Karpas-422 (cell line): ENCODE results near the gene FPR2. TPM values are rescaled to one million over a fixed set of nuclear protein-coding genes. Genes with fewer than 3 reads are reported as not detected.
A peak's percentile ranks its signal among the peaks of the same experiment; 100 is the strongest.

ENCODE experiments used
- DNase-seq: peaks from one replicate; pipeline ENCODE4 v3.0.0-alpha.2; 2015
- H2AFZ ChIP-seq: fragments of 200-600 bp; sonication (generic); 2 replicates; pipeline ENCODE4 v1.6.1; 2014; ENCODE audit warnings: antibody characterized with exemption, low read length, mixed read lengths
- H3K27ac ChIP-seq: fragments of 200-600 bp; sonication (generic); 2 replicates; pipeline ENCODE4 v1.5.1; 2014; ENCODE audit warnings: mild to moderate bottlenecking, low read length, moderate library complexity
- H3K27me3 ChIP-seq: fragments of 200-600 bp; sonication (generic); 2 replicates; pipeline ENCODE4 v1.6.1; 2014; ENCODE audit warnings: low read length, mixed read lengths
- H3K36me3 ChIP-seq: fragments of 200-600 bp; sonication (generic); 2 replicates; pipeline ENCODE4 v1.6.1; 2014; ENCODE audit warnings: low read length, mixed read lengths; ENCODE audit not compliant: insufficient read depth
- H3K4me1 ChIP-seq: fragments of 200-600 bp; sonication (generic); 2 replicates; pipeline ENCODE4 v1.6.1; 2014; ENCODE audit warnings: mild to moderate bottlenecking, low read length, mixed read lengths
- H3K4me2 ChIP-seq: fragments of 200-600 bp; sonication (generic); 2 replicates; pipeline ENCODE4 v1.6.1; 2014; ENCODE audit warnings: low read length, low read depth, mild to moderate bottlenecking; ENCODE audit not compliant: poor library complexity, severe bottlenecking
- H3K4me3 ChIP-seq: fragments of 200-600 bp; sonication (generic); 2 replicates; pipeline ENCODE4 v1.5.1; 2014; ENCODE audit warnings: mild to moderate bottlenecking, antibody characterized with exemption, low read length, mixed read lengths
- H3K79me2 ChIP-seq: fragments of 200-600 bp; sonication (generic); 2 replicates; pipeline ENCODE4 v1.6.1; 2014; ENCODE audit warnings: mild to moderate bottlenecking, low read length, mixed read lengths
- H3K9ac ChIP-seq: fragments of 200-600 bp; sonication (generic); 2 replicates; pipeline ENCODE4 v1.6.0; 2014; ENCODE audit warnings: low read length
- H3K9me2 ChIP-seq: fragments of 200-600 bp; sonication (generic), shearing (Covaris generic); replicated peaks from 2 replicates; pipeline ENCODE4 v1.6.0; 2014; ENCODE audit warnings: mild to moderate bottlenecking, low read length, moderate library complexity; ENCODE audit not compliant: insufficient read depth
- H3K9me3 ChIP-seq: fragments of 300-700, 200-600 bp; sonication (generic); 2 replicates; pipeline ENCODE4 v1.6.1; 2014; ENCODE audit warnings: low read length, mixed read lengths
- H4K20me1 ChIP-seq: fragments of 200-600 bp; sonication (generic); 2 replicates; pipeline ENCODE4 v1.6.1; 2014; ENCODE audit warnings: mild to moderate bottlenecking, antibody characterized with exemption, low read length, low read depth; ENCODE audit not compliant: insufficient read depth
- total RNA-seq: library from RNA; depleted of rRNA; stranded (reverse); fragments of >200 nt; shearing (Covaris generic); gene quantifications from 2 replicates; pipeline ENCODE4 v1.2.3, GENCODE V29; 2014; ENCODE audit warnings: low replicate concordance

Gene FPR2
- total RNA-seq, 1 experiment from 2014 or later, result 7.9 TPM

GRCh38 chr19:51719251-51719988 is 41.6 kb upstream of the FPR2 start:
- no peak overlapping the region for H3K4me3 ChIP-seq
- no peak for DNase-seq
- H3K4me2 ChIP-seq, result no peak overlapping the region
- H3K79me2 ChIP-seq, result no peaks in the 10 kb centered on the region
- no peaks in the 10 kb centered on the region for H3K27me3 ChIP-seq
- no peak overlapping the region for H2AFZ ChIP-seq
- H4K20me1 ChIP-seq, result no peaks in the 10 kb centered on the region
- H3K27ac ChIP-seq, result no peak overlapping the region
- no peaks in the 10 kb centered on the region for H3K36me3 ChIP-seq
- H3K9me3 ChIP-seq, result no peaks in the 10 kb centered on the region
- H3K9me2 ChIP-seq, result no peaks in the 10 kb centered on the region
- H3K9ac ChIP-seq, result no peak overlapping the region
- peaks cover 46% of the 10 kb centered on the region for H3K4me1 ChIP-seq

- Histone ChIP-seq H4K20me1 (no peaks in the 10 kb centered on the region), H3K4me2 (peak overlapping the region; percentile 85), H2AFZ (peak overlapping the region; percentile 19; the same call in 1 of the 2 replicates), H3K27ac (peak overlapping the region; percentile 97), H3K4me1 (peaks cover 53% of the 10 kb centered on the region), H3K79me2 (no peaks in the 10 kb centered on the region), H3K9me3 (no peaks in the 10 kb centered on the region), H3K36me3 (no peaks in the 10 kb centered on the region), H3K4me3 (peak overlapping the region; percentile 47), H3K9me2 (no peaks in the 10 kb centered on the region), H3K9ac (peak overlapping the region; percentile 60), H3K27me3 (no peaks in the 10 kb centered on the region)
- DNase-seq, result peak; percentile 91
Measured at GRCh38 chr19:51721905-51722304, 39.1 kb upstream of the FPR2 start.

- Histone ChIP-seq H3K9me3 (no peaks in the 10 kb centered on the region), H3K79me2 (no peaks in the 10 kb centered on the region), H2AFZ (no peak overlapping the region), H4K20me1 (no peaks in the 10 kb centered on the region), H3K4me1 (peaks cover 53% of the 10 kb centered on the region), H3K9ac (peak overlapping the region; percentile 48), H3K4me3 (peak overlapping the region; percentile 47), H3K4me2 (peak overlapping the region; percentile 85), H3K9me2 (no peaks in the 10 kb centered on the region), H3K27me3 (no peaks in the 10 kb centered on the region), H3K27ac (peak overlapping the region; percentile 97), H3K36me3 (no peaks in the 10 kb centered on the region)
- DNase-seq, result peak; percentile 89
Measured at GRCh38 chr19:51722492-51722891, 38.5 kb upstream of the FPR2 start.

DNA sequence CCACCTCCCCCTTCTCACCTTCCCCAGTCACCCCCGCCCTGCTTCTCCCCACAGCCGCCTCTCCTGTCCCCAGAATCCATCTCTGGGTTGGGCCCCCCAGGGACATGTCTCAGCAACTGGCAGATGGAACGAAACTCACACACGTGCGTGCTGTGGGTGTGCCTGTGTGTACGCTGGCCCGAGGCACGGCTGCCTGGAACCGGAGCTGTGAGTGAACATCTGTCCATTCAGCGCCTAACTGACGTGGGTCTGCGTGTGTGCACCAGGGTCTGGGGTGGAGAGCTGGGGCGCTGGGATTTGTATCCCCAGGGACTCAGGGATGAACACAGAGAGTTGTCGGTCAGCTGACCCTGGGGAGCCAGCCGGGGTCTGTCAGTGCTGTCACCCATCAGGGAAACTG is 36.4 kb upstream of the FPR2 start:
- Histone ChIP-seq H3K36me3 (no peaks in the 10 kb centered on the region), H4K20me1 (no peaks in the 10 kb centered on the region), H3K4me3 (no peak overlapping the region), H3K27ac (no peak overlapping the region), H2AFZ (no peak overlapping the region), H3K9ac (peak overlapping the region; percentile 11; the same call in 1 of the 2 replicates), H3K79me2 (no peaks in the 10 kb centered on the region), H3K4me1 (peaks cover 53% of the 10 kb centered on the region), H3K4me2 (no peak overlapping the region), H3K9me2 (no peaks in the 10 kb centered on the region), H3K9me3 (no peaks in the 10 kb centered on the region), H3K27me3 (no peaks in the 10 kb centered on the region)
- DNase-seq, result no peak

GRCh38 chr19:51726049-51726448 is 34.9 kb upstream of the FPR2 start:
- Histone ChIP-seq H3K4me3 (no peak overlapping the region), H2AFZ (no peak overlapping the region), H3K27ac (no peak overlapping the region), H3K4me1 (peaks cover 46% of the 10 kb centered on the region), H3K9ac (peak overlapping the region; percentile 31; the same call in 1 of the 2 replicates), H4K20me1 (no peaks in the 10 kb centered on the region), H3K79me2 (no peaks in the 10 kb centered on the region), H3K27me3 (no peaks in the 10 kb centered on the region; the same call in 1 of the 2 replicates), H3K4me2 (peak overlapping the region; percentile 16), H3K9me2 (no peaks in the 10 kb centered on the region), H3K36me3 (no peaks in the 10 kb centered on the region), H3K9me3 (peaks cover 4% of the 10 kb centered on the region)
- DNase-seq, result no peak

DNA sequence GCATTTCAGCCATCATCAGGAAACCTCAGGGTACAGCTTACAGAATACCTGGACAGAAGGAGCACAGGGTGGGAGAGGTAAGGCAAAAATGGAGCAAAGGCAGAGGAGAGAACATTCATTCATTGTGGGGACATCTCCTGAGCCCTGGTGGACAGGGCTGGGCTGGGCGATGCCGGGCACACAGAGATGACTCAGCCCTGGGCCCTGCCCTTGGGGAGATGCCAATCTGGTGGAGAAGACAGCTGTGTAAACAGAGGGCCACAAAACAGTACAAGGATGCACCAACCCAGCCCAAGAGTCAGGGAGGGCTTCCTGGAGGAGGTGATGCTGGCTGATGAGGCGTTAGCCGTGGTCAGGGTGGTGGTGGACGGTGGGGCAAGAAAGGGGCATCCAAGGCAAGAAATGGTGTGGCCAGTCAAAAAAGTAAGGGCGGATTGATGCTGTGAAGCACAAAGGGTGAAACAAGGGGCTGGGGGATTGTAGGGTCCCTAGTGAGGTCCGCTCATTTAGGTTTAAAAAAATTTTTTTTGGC is 33.6 kb upstream of the FPR2 start:
- Histone ChIP-seq H3K4me1 (peaks cover 32% of the 10 kb centered on the region), H2AFZ (no peak overlapping the region), H3K9ac (no peak overlapping the region), H3K9me3 (peaks cover 4% of the 10 kb centered on the region), H3K27ac (no peak overlapping the region), H4K20me1 (no peaks in the 10 kb centered on the region), H3K36me3 (no peaks in the 10 kb centered on the region), H3K79me2 (no peaks in the 10 kb centered on the region), H3K4me3 (no peak overlapping the region), H3K9me2 (no peaks in the 10 kb centered on the region), H3K4me2 (no peak overlapping the region), H3K27me3 (no peaks in the 10 kb centered on the region; the same call in 1 of the 2 replicates)
- DNase-seq, result no peak

DNA sequence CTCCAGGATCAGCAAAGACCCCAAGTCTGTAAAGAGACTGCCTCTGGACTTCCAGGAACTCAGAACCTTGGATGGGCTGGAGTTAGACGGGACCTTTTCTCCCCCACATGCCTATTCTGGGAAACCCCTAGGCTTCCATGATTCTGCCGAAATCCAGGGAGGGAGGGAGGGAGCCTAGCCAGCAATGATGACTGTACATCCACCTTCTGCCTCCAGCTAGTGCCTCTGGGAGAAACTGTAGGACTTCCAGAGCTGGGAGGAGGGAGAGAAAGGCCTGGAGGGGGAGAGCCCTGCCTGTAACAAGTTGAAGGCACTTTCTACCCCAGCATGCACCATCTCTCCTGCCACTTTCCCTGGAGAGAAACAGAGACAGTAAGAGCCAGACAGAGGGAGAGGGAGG is 31.2 kb upstream of the FPR2 start:
- peaks cover 9% of the 10 kb centered on the region for H3K4me1 ChIP-seq
- no peaks in the 10 kb centered on the region for H4K20me1 ChIP-seq
- H3K79me2 ChIP-seq, result no peaks in the 10 kb centered on the region
- no peak overlapping the region for H3K9ac ChIP-seq
- no peaks in the 10 kb centered on the region; the same call in 1 of the 2 replicates for H3K27me3 ChIP-seq
- H3K4me3 ChIP-seq, result no peak overlapping the region
- H3K9me3 ChIP-seq, result peaks cover 4% of the 10 kb centered on the region
- no peak for DNase-seq
- no peak overlapping the region for H3K4me2 ChIP-seq
- H3K36me3 ChIP-seq, result no peaks in the 10 kb centered on the region
- H2AFZ ChIP-seq, result no peak overlapping the region
- H3K27ac ChIP-seq, result no peak overlapping the region
- no peaks in the 10 kb centered on the region for H3K9me2 ChIP-seq

- Histone ChIP-seq H3K36me3 (no peaks in the 10 kb centered on the region), H3K4me2 (no peak overlapping the region), H3K9ac (no peak overlapping the region), H4K20me1 (no peaks in the 10 kb centered on the region), H3K79me2 (no peaks in the 10 kb centered on the region), H3K27me3 (no peaks in the 10 kb centered on the region; the same call in 1 of the 2 replicates), H3K27ac (no peak overlapping the region), H3K4me1 (peaks cover 11% of the 10 kb centered on the region), H3K9me3 (peaks cover 4% of the 10 kb centered on the region), H3K4me3 (no peak overlapping the region), H3K9me2 (no peaks in the 10 kb centered on the region), H2AFZ (no peak overlapping the region)
- no peak for DNase-seq
Measured at GRCh38 chr19:51733742-51734522, 27.0 kb upstream of the FPR2 start.
